HG03175 (cell line): Measurements from ENCODE around the gene WWC1.
"Not testable (repeated sequence)": the region's sequence is repeated elsewhere in the genome, so short reads cannot be mapped to it uniquely, and the experiment has no call there.

Experiments used
- ATAC-seq: cut with Tn5 transposase; IDR thresholded peaks from one replicate; pipeline ENCODE4 v1.9.1; 2021; ENCODE audit warnings: mild to moderate bottlenecking, moderate library complexity; ENCODE audit not compliant: unreplicated experiment

The WWC1 gene

GRCh38 chr5:168328814-168329213, 37.4 kb downstream of the WWC1 start:
- no peak for ATAC-seq

DNA sequence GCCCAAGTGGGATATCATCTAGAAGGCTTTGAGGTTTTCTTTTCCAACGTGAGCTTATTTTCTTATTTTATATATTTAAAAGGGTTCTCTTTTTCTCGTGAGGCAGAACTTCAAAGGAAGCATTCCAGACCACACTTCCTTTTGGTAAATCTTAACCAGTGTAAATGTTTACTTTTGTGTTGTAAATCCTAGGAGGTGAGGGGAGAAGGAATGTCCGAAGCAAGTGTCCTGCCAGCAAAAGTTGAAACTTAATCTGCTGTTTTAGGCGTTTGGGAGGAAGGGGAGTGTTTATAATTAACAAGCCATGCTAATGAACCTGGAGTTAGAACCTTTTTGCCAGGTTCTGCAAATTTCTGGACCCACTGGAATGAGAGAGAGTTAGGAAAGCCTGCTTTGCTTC, 37.9 kb downstream of the WWC1 start:
- no peak for ATAC-seq

DNA sequence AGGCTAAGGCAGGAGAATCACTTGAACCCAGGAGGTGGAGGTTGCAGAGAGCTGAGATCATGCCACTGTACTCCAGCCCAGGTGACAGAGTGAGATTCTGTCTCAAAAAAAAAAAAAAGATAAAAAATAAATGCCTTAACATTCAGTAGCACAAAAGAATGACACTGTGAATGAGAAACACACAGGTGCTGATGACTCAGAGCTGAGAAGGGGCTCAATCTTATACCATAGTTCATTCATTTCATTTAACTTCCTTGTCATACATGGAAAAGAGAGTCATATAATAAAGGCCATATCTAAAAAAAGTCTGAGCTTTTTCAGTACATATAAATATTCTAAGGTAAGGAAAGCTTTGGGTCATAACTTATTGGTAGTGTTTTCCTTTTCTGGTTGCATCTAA, 40.6 kb downstream of the WWC1 start:
- no peak for ATAC-seq

DNA sequence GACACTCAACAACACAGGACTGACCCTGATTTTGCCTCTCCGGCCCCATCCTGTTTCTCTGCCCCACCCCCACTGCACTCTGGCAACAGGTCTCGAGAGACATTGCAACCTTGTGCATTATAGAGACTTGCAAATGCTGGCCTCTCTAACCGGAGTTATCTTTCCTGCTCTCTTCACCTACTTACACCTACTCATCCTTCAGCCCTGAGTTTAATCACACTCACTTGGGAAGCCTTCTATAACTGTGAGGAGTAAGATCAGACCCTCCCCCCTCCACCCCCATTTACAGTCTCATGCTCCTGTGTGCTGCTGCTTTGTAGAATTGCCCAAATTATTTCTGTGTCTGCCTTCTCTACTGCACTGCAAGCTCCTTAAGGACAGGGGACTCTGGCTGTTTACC, 42.8 kb downstream of the WWC1 start:
- ATAC-seq, result no peak

DNA sequence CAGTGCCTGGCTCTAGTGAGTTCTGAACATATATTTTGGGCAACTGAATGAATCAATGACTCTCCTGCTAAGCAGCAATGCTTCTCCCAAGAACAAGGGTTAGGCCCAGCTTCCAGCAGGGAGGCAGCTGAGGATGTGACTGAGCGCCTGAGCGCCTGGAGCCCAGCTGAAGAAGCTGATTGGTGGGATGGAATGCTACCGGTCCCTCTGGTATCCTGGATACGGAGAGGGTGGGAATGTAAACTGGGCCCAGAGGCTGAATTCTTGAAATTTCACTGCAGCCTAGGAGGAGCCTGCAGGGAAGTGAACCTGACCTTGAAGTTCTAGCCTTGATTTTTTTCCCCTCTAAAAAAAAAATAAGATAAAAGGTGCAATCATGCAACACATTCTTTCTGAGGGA, 43.2 kb downstream of the WWC1 start:
- ATAC-seq, result no peak

DNA sequence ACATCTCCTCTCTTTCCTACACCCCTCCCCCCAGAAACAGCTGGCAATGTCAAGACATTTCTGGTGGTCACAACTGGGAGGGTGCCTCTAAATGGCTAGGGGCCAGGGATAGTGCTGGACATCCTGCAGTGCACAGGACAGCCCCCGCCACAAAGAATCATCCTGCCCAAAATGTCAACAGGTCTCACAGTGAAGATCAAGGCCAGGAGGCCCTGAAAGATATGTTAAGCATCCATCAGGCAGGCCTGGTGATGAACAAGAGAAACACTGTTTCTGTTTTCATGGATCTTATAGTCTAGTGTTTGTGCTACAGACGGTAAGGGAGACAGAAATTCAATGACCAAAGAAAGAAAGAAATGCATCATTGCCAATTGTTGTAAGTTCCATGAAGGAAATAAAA, 45.9 kb downstream of the WWC1 start:
- ATAC-seq, result no peak

- no peak for ATAC-seq
Observed at GRCh38 chr5:168339109-168339771, 47.8 kb downstream of the WWC1 start.

GRCh38 chr5:168339772-168340140, 48.3 kb downstream of the WWC1 start:
- not testable (repeated sequence) for ATAC-seq

GRCh38 chr5:168340487-168340886, 49.0 kb downstream of the WWC1 start:
- ATAC-seq, result no peak

DNA sequence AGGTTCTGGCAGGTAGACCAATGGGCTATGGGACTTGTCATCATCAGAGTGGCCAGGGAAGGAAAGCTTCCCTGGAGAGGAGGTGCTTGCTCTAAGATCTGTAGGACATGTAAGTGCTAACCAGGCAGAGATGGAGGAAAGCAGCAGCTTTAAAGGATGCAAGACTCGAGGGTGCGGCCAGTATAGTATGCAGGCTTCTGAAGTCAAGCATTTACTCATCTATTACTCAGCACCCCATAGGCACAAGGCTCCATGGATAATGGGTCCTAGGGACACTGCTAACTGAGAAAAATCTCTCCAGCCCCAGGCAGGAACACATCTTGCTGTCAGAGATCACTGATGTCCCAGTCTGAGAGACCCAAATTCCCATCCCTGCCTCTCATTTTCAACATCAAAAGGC, 49.7 kb downstream of the WWC1 start:
- no peak for ATAC-seq

DNA sequence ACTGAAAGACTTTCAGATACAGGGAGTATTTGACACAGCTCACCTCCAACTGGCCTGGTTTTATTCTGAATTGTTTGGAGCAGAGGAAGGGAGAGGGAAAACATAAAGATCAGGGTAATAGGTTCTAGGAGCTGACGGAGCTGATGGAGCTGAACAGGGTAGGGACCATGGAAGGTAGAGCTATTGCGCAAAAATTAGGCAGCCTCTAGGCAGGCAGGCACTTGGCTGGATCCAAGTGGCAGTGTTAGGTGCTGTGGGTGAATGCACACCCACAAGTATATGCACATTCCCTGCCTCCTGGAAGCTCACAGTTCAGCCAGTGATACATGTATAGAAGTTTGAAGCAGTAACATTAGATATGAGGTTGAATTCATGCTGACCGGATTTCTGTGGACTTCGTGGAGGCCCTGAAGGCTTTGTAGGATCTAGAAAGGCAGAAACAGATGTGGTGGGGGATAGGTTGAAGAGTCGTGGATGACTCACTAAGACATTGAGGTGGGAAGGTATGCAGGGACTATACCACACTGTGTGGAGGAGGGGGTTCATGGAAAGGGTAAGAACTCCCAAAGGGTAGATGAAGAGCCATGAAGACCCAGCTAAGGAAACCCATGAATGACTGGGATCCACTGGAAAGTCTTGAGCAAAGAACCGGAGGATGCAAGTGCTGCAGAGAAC, 50.8 kb downstream of the WWC1 start:
- ATAC-seq, result no peak

DNA sequence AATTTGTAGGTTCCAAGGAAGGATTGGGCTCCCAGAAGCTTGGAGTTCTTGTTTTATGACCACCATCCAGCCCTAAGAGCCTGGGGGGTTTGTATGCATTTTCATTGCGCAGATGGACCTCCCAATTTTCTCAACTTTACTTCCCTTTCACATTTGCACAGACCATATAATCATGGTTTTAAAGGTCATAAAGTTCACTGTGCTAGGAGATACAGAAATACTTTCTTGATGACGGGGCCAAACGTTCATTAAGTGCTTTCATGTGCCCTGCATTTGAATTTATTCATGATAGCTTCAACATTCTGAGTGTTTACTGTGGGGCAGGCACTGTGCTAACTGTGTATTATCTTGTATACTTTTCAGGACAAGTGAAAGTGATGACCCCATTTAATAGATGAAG, 51.5 kb downstream of the WWC1 start:
- ATAC-seq, result no peak

DNA sequence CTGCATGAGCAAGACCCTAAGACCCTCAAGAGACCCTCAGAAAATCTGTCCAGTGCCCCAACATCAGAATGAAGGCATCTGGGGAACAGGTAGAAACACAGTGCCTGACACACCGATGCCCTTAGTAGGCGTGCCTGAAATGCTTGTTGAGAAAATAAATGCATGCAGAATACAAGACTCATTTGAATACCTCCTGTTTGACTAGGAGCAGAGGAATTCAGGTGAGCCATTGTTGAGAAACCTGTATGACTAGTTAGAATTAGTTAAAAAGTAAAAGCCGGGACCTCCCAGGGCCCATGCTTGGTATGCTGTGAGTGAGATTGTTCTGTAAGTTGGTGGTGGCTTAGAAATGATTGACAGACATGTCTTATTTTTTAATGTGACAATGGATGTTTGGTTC, 55.0 kb downstream of the WWC1 start:
- no peak for ATAC-seq

DNA sequence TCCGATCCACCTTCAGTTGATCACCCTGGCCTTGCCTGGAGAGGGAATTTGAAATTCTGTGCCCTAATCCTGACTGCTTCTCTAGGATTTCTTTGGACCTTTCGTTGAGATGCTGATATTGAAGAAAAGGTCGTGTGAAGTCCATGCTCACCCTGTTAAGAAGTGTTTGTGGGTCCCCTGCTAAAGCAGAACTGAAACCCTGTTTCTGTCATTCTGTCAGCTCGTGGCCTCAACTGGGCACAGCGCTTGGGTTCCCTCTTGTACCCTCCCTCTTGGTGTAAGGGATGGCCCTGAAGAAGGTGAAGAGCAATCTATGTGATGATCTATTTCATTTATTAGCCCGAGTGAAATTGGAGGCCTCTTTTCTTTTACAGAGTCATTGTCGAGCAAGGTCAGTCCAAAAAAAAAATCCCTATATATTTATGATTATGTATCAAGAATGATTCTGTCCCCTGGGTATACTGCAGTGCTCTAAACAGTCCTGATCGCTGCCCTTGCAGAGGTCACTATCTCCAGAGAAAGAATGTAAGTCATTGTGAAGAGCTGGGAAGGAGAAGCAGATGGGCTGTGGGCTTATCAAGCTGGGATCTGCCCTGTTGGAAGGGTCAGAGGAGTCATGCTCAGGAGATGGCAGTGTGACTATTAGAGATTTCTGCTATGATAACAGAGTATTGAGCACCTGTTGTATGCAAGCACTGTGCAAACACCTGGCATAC, 56.1 kb downstream of the WWC1 start:
- peak; percentile 84 for ATAC-seq

GRCh38 chr5:168348084-168348414, 56.6 kb downstream of the WWC1 start:
- no peak for ATAC-seq

DNA sequence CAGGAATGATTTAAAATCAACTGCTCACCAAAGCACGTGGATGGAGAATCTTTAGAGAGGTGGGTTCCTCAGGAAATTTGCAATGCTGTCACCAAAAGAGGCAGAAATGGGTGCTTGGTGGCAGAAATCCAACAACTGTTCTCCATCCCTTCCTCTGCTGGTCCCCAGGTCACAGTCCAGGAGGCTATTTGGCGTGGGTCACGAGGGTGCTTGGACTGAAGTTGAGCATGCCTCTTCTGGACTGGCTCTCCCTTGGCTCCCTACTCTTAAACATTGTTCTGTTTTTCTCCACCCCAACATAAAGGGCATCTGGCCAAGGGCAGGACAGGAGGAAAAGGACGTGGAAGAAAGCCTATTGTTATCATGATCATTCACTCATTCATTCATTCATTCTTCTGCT, 58.9 kb downstream of the WWC1 start:
- no peak for ATAC-seq

GRCh38 chr5:168353216-168353957, 61.9 kb downstream of the WWC1 start:
- ATAC-seq, result no peak

GRCh38 chr5:168354397-168354796, 63.0 kb downstream of the WWC1 start:
- no peak for ATAC-seq

DNA sequence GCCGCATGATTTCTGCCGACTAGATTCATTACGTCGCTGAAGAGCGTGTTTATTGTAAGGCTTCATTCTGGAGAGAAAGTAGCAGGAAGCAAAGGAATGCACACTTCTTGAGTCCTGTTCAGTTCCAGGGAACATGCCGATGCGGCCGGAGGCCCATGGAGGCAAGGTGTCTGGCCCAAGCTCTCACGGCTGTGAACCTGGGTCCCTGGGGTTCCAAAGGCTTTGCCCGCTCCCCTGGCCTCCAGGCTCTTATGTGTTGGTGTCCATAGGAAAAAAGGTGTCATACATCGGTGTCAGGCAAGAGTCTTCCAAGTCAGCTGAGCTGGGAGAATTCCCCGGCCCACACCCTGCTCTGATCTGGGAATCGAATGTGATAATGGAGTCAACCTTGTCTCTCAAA, 64.7 kb downstream of the WWC1 start:
- no peak for ATAC-seq

- no peak for ATAC-seq
Observed at GRCh38 chr5:168356592-168356991, 65.1 kb downstream of the WWC1 start.

- ATAC-seq, result no peak
Observed at GRCh38 chr5:168357876-168358275, 66.4 kb downstream of the WWC1 start.
